ENCODE data around the gene CHST3.

DNA sequence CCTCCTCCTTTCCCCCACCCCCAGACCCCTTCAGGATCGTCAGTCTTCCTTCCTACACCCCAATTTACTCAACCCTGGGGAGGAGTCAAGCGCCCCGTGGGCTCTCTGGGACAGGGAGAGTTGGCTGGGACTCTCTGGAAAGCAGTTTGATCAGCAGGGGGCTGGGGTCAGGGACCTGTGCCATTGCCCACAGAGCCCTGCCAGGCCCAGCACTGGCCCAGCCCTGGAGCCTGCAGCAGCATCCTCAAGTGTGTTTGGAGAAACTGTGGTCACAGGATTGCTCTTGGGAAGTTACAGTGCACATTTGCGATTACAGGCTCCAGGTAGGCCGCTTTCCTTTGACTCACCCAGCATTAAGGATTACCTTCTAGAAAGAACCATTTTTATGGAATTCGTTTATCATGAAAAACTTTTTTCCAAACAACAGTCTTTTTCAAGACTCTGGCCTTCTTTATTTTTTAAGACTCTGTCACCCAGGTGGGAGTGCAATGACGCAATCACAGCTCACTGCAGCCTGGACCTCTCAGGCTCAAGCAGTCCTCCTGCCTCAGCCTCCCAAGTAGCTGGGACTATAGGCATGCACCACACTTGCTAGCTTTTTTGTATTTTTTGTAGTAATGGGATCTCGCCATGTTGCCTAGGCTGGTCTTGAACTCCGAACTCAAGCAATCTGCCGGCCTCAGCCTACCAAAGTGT lies 50.7 kb downstream of the CHST3 start:
- TF ChIP-seq, protein P1, sequence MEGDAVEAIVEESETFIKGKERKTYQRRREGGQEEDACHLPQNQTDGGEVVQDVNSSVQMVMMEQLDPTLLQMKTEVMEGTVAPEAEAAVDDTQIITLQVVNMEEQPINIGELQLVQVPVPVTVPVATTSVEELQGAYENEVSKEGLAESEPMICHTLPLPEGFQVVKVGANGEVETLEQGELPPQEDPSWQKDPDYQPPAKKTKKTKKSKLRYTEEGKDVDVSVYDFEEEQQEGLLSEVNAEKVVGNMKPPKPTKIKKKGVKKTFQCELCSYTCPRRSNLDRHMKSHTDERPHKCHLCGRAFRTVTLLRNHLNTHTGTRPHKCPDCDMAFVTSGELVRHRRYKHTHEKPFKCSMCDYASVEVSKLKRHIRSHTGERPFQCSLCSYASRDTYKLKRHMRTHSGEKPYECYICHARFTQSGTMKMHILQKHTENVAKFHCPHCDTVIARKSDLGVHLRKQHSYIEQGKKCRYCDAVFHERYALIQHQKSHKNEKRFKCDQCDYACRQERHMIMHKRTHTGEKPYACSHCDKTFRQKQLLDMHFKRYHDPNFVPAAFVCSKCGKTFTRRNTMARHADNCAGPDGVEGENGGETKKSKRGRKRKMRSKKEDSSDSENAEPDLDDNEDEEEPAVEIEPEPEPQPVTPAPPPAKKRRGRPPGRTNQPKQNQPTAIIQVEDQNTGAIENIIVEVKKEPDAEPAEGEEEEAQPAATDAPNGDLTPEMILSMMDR (IDR thresholded peaks at IDR 0.05; ENCODE audit: low read depth, low read length): no peak
- TF ChIP-seq EZH2phosphoT487 (IDR thresholded peaks at IDR 0.05; ENCODE audit: low read depth): no peak

Data from OCI-LY3 (cell line).